SK-N-MC (cell line): Measurements from ENCODE around the gene BLOC1S5.
A peak's percentile ranks its signal among the peaks of the same experiment; 100 is the strongest.

Experiments used
- DNase-seq: peaks from one replicate; pipeline ENCODE4 v3.0.0-alpha.2; 2011; ENCODE audit warnings: low read depth, low spot score
- H3K27ac ChIP-seq: fragments of 200-600 bp; sonication (generic); 2 replicates; pipeline ENCODE4 v1.5.1; 2016; ENCODE audit warnings: mixed run types
- H3K36me3 ChIP-seq: fragments of 200-600 bp; sonication (generic); 2 replicates; pipeline ENCODE4 v1.6.1; 2017; ENCODE audit warnings: antibody characterized with exemption, low read length, mixed read lengths; ENCODE audit not compliant: insufficient read depth
- H3K4me3 ChIP-seq: fragments of 200-600 bp; sonication (generic); 2 replicates; pipeline ENCODE4 v1.5.1; 2016
- H3K9ac ChIP-seq: fragments of 200-600 bp; sonication (generic); 2 replicates; pipeline ENCODE4 v1.8.0; 2017; ENCODE audit warnings: mixed run types, mixed read lengths; ENCODE audit not compliant: insufficient read length
- H3K9me3 ChIP-seq: fragments of 200-600 bp; sonication (generic); 2 replicates; pipeline ENCODE4 v1.6.1; 2017; ENCODE audit warnings: low read depth, mild to moderate bottlenecking, antibody characterized with exemption, low read length, moderate library complexity, mixed read lengths
- EZH2 ChIP-seq: fragments of 200-600 bp; sonication (generic); IDR thresholded peaks from one replicate; pipeline ENCODE4 v1.6.1; 2017; ENCODE audit warnings: antibody characterized with exemption
- FOXP2 ChIP-seq: optimal IDR thresholded peaks from 2 replicates; pipeline ENCODE3; 2011; ENCODE audit warnings: mild to moderate bottlenecking, moderate library complexity; ENCODE audit not compliant: insufficient read depth; ENCODE audit errors: extremely low read length, control extremely low read depth
- POLR2AphosphoS5 ChIP-seq: IDR thresholded peaks from 2 replicates; pipeline ENCODE4 v1.6.1; 2012; ENCODE audit warnings: mild to moderate bottlenecking, low read depth, low read length, borderline replicate concordance

Gene BLOC1S5

GRCh38 chr6:8084586-8084985 lies 20.4 kb upstream of the BLOC1S5 start:
- H3K9me3 ChIP-seq, result no peaks in the 10 kb centered on the region
- H3K9ac ChIP-seq, result no peak overlapping the region
- no peak overlapping the region for H3K27ac ChIP-seq
- TF ChIP-seq FOXP2 (no peak), EZH2 (no peak), POLR2AphosphoS5 (no peak)
- H3K4me3 ChIP-seq, result no peak overlapping the region
- H3K36me3 ChIP-seq, result peaks cover 92% of the 10 kb centered on the region
- DNase-seq, result no peak

DNA sequence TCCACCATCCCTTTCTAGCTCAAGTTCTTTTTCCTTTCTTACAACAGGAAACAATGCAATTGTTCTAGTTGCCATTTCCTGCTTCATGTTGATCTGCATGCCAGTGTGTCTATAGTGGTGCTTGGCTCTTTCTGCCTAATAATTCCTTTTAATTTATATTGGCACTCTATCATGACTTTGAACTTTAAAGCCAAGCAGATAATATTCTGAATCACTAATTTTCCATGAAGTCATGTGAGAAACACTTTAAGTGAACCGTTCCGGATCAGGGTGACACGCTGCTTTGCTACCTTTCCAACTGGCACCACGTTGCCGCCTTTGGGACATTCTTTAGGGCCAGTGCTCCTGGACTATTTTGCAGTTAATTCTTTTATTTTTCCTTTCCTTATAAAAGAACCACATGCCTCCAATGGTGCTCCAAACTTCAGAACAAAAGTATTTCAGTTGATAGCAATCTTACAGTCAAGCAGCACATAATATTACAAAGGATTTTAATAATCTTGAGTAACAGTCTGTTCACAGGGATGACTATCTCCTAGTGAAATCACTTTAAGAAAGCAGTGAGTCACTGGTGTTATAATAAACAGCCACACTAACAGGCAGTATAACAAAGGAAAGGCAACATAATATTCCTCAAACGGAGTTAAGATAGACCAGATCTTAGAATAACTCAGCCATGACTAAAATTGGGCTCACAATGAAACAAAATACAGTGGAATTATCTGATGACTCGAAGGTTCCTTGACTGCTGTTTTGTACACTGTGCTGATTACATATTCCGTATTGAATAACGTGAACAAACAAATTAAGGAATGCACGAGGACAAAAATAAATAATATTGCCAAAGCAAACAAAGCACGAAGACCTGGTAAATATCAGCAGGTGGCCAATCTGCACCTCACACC lies 19.0 kb upstream of the BLOC1S5 start:
- Histone ChIP-seq H3K9me3 (no peaks in the 10 kb centered on the region), H3K36me3 (peaks cover 92% of the 10 kb centered on the region), H3K4me3 (no peak overlapping the region), H3K9ac (no peak overlapping the region), H3K27ac (peak overlapping the region; percentile 30)
- no peak for TF ChIP-seq EZH2
- TF ChIP-seq POLR2AphosphoS5, result no peak
- no peak for TF ChIP-seq FOXP2
- no peak for DNase-seq

DNA sequence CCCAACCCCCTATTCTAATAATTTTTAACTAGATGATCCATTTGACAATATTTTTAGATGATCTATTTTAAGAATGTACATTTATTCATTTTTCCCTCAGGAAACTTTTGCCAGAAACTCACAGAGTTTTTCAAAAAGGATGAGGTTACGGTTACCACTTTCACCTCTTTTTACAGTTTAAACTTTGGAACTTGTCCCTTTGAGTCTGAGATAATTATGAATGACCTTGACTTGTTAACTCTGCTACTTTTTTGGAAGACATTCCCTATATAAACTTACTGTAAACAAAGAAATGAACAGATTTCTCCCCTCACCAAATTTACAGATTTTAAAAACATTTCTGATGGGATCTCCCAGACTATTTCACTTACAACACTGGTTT lies 18.4 kb upstream of the BLOC1S5 start:
- Histone ChIP-seq H3K36me3 (peaks cover 90% of the 10 kb centered on the region), H3K27ac (peak overlapping the region; percentile 30), H3K9ac (no peak overlapping the region), H3K9me3 (no peaks in the 10 kb centered on the region), H3K4me3 (no peak overlapping the region)
- no peak for DNase-seq
- TF ChIP-seq FOXP2 (no peak), POLR2AphosphoS5 (no peak), EZH2 (no peak)

GRCh38 chr6:8080362-8081151 lies 16.4 kb upstream of the BLOC1S5 start:
- Histone ChIP-seq H3K9me3 (no peaks in the 10 kb centered on the region), H3K27ac (peak overlapping the region; percentile 1; the same call in 1 of the 2 replicates), H3K36me3 (peaks cover 74% of the 10 kb centered on the region), H3K4me3 (no peak overlapping the region), H3K9ac (no peak overlapping the region)
- DNase-seq, result no peak
- TF ChIP-seq FOXP2 (no peak), POLR2AphosphoS5 (no peak), EZH2 (no peak)

DNA sequence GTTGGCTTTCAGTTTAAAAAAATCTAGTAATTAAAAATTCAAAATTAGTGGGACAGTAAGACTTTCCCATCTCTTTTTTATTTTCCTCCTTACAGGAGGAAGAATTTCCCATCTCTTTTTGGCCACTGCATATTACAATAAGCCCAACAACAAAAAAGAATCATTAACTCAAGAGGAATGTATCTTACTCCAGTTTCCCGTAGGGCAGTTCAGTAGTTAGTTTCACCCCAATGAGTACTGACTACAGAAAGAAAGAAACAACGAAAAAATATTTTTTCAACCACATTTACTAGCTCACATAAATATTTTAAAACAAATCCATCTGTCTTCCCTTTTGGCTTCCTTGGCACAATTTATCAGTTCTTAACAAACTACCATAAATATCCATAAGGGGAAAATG lies 14.9 kb upstream of the BLOC1S5 start:
- no peak for DNase-seq
- Histone ChIP-seq H3K4me3 (no peak overlapping the region), H3K36me3 (peaks cover 61% of the 10 kb centered on the region), H3K9me3 (no peaks in the 10 kb centered on the region), H3K27ac (no peak overlapping the region), H3K9ac (no peak overlapping the region)
- no peak for TF ChIP-seq POLR2AphosphoS5
- no peak for TF ChIP-seq EZH2
- no peak for TF ChIP-seq FOXP2

- Histone ChIP-seq H3K9ac (no peak overlapping the region), H3K4me3 (no peak overlapping the region), H3K36me3 (peaks cover 50% of the 10 kb centered on the region), H3K27ac (no peak overlapping the region), H3K9me3 (no peaks in the 10 kb centered on the region)
- no peak for DNase-seq
- TF ChIP-seq FOXP2, result no peak
- no peak for TF ChIP-seq EZH2
- no peak for TF ChIP-seq POLR2AphosphoS5
Measured at GRCh38 chr6:8077991-8078390, 13.8 kb upstream of the BLOC1S5 start.

GRCh38 chr6:8075704-8076103 lies 11.5 kb upstream of the BLOC1S5 start:
- no peak for DNase-seq
- H3K9ac ChIP-seq, result no peak overlapping the region
- TF ChIP-seq FOXP2, result no peak
- TF ChIP-seq EZH2, result no peak
- TF ChIP-seq POLR2AphosphoS5, result no peak
- no peaks in the 10 kb centered on the region for H3K9me3 ChIP-seq
- H3K36me3 ChIP-seq, result peaks cover 32% of the 10 kb centered on the region
- no peak overlapping the region for H3K27ac ChIP-seq
- H3K4me3 ChIP-seq, result no peak overlapping the region

DNA sequence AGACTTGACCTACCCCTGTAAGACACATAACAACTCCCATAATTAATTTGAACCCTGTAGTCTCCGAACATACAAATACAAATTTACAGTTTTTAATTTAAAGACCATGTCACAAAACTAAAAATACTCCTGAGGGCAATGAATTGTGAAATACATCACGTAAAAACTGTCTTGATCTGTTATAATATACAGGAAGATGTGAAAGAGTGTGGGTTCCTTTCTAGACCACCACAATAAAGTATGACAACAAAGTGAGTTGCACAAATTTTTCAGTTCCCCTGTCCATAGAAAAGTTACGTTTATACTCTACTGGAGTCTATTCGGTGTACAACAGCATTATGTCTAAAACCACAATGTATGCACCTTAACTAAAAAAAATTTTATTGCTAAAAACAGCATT lies 11.0 kb upstream of the BLOC1S5 start:
- H3K9ac ChIP-seq, result no peak overlapping the region
- peaks cover 27% of the 10 kb centered on the region for H3K36me3 ChIP-seq
- no peak overlapping the region for H3K27ac ChIP-seq
- DNase-seq, result no peak
- no peak overlapping the region for H3K4me3 ChIP-seq
- H3K9me3 ChIP-seq, result no peaks in the 10 kb centered on the region
- TF ChIP-seq FOXP2, result no peak
- no peak for TF ChIP-seq EZH2
- TF ChIP-seq POLR2AphosphoS5, result no peak
